GM13977 (cell line): ENCODE measurements around the gene CHN1.
A peak's percentile ranks its signal among the peaks of the same experiment; 100 is the strongest.

Experiments
- DNase-seq: peaks from one replicate; pipeline ENCODE4 v3.0.0; 2012; ENCODE audit warnings: low spot score
- CTCF ChIP-seq: IDR thresholded peaks from 2 replicates; pipeline ENCODE4 v1.5.1; 2012; ENCODE audit warnings: mild to moderate bottlenecking, control low read depth; ENCODE audit not compliant: insufficient read depth; ENCODE audit errors: extremely low read depth, missing control alignments
- in situ Hi-C: fragments of 300-500 bp; cut with MboI; formaldehyde crosslinking; loops from one replicate; pipeline ENCODE4 v1.12.0; 2022; ENCODE audit warnings: low sequenced_read_pairs, low pct_unique_long_range_greater_than_20kb, mixed read lengths, inconsistent platforms; ENCODE audit not compliant: unreplicated experiment

The CHN1 gene

GRCh38 chr2:174780856-174781255, 224.3 kb downstream of the CHN1 start:
- in situ Hi-C loops = no loop called here
- TF ChIP-seq CTCF = no peak
- DNase-seq = no peak

- peak; percentile 36 for DNase-seq
- TF ChIP-seq CTCF = no peak
- in situ Hi-C loops = no loop called here
These were observed 224.9 kb downstream of the CHN1 start for GRCh38 chr2:174780191-174780840.

- TF ChIP-seq CTCF = no peak
- in situ Hi-C loops = no loop called here
- no peak for DNase-seq
These were observed 225.7 kb downstream of the CHN1 start for GRCh38 chr2:174779361-174779928.

GRCh38 chr2:174778085-174778981, 226.8 kb downstream of the CHN1 start:
- peak; percentile 58 for DNase-seq
- in situ Hi-C loops = no loop called here

GRCh38 chr2:174777347-174778084, 227.7 kb downstream of the CHN1 start:
- TF ChIP-seq CTCF = no peak
- no peak for DNase-seq
- in situ Hi-C loops = no loop called here

More at GRCh38 chr2:174778085-174778981, 226.8 kb downstream of the CHN1 start:
- TF ChIP-seq CTCF = no peak

- in situ Hi-C loops = no loop called here
- no peak for DNase-seq
- TF ChIP-seq CTCF = no peak
These were observed 228.5 kb downstream of the CHN1 start for GRCh38 chr2:174776675-174777074.
